Neuron (in vitro differentiated cells): Measurements from ENCODE around the gene NLRP9.

Source experiments
- H2AFZ ChIP-seq: one replicate; pipeline ENCODE4 v1.6.1; 2013; ENCODE audit warnings: low read depth, mild to moderate bottlenecking, inconsistent platforms, low read length, moderate library complexity
- H3K27me3 ChIP-seq: one replicate; pipeline ENCODE4 v1.6.1; 2013; ENCODE audit warnings: low read length; ENCODE audit not compliant: insufficient read depth
- H3K36me3 ChIP-seq: one replicate; pipeline ENCODE4 v1.6.1; 2013; ENCODE audit warnings: low read length; ENCODE audit not compliant: insufficient read depth
- H3K4me1 ChIP-seq: one replicate; pipeline ENCODE4 v1.6.1; 2013; ENCODE audit warnings: low read length; ENCODE audit not compliant: insufficient read depth
- H3K4me3 ChIP-seq: 2 replicates; pipeline ENCODE4 v1.5.1; 2013; ENCODE audit warnings: mild to moderate bottlenecking, low read length, moderate library complexity
- H3K9me3 ChIP-seq: one replicate; pipeline ENCODE4 v1.6.1; 2013; ENCODE audit warnings: low read length

NLRP9 gene

GRCh38 chr19:55658846-55659459 lies 79.2 kb downstream of the NLRP9 start:
- H3K4me3 ChIP-seq = no peak overlapping the region
- no peak overlapping the region for H2AFZ ChIP-seq
- H3K9me3 ChIP-seq = no peaks in the 10 kb centered on the region
- no peaks in the 10 kb centered on the region for H3K27me3 ChIP-seq
- peaks cover 51% of the 10 kb centered on the region for H3K36me3 ChIP-seq
- H3K4me1 ChIP-seq = peaks cover 25% of the 10 kb centered on the region
